K562 (cell line): ENCODE data around the gene SLC44A5. TPM values are rescaled to one million over a fixed set of nuclear protein-coding genes. Genes with fewer than 3 reads are reported as not detected.

Experiments used
- ASH1L ChIP-seq: fragments of 450-650 bp; IDR thresholded peaks from 2 replicates; pipeline ENCODE4 v1.6.1; 2018; ENCODE audit warnings: borderline replicate concordance, mild to moderate bottlenecking, low read depth; ENCODE audit not compliant: partially characterized antibody
- BRD9 ChIP-seq: fragments of 450-650 bp; IDR thresholded peaks from 2 replicates; pipeline ENCODE4 v1.6.1; 2018; ENCODE audit warnings: low read depth; ENCODE audit not compliant: partially characterized antibody
- C11orf30 ChIP-seq: fragments of 450-650 bp; IDR thresholded peaks from 2 replicates; pipeline ENCODE4 v1.6.1; 2016; ENCODE audit warnings: low read depth, mild to moderate bottlenecking
- ELF2 ChIP-seq: fragments of 250-450 bp; sonication (Bioruptor Pico); IDR thresholded peaks from 2 replicates; pipeline ENCODE4 v1.5.0; 2021; ENCODE audit warnings: mild to moderate bottlenecking
- ETV5 ChIP-seq: sonication (generic); formaldehyde crosslinking; IDR thresholded peaks from 2 replicates; pipeline ENCODE4 v1.4.0; 2020; ENCODE audit warnings: low read depth, mild to moderate bottlenecking, missing genetic modification reagents
- GATA2 ChIP-seq: sonication (generic); formaldehyde crosslinking; IDR thresholded peaks from 2 replicates; pipeline ENCODE4 v1.4.0; 2020; ENCODE audit warnings: mild to moderate bottlenecking, missing genetic modification reagents
- HDAC6 ChIP-seq: IDR thresholded peaks from 2 replicates; pipeline ENCODE4 v1.6.1; 2012; ENCODE audit warnings: low read depth, mild to moderate bottlenecking, control low read depth, inconsistent platforms, low read length, moderate library complexity
- HDAC8 ChIP-seq: fragments of 450-650 bp; IDR thresholded peaks from 2 replicates; pipeline ENCODE4 v1.6.1; 2016; ENCODE audit warnings: mild to moderate bottlenecking, missing genetic modification characterization, moderate library complexity, missing compliant biosample characterization
- KDM5B ChIP-seq: fragments of 200-600 bp; sonication (generic); IDR thresholded peaks from 2 replicates; pipeline ENCODE4 v1.6.1; 2012; ENCODE audit warnings: low read depth, mild to moderate bottlenecking, moderate library complexity, low read length, control low read depth, inconsistent platforms; ENCODE audit not compliant: insufficient replicate concordance
- KHSRP ChIP-seq: fragments of 450-650 bp; IDR thresholded peaks from 2 replicates; pipeline ENCODE4 v1.6.1; 2017
- KLF16 ChIP-seq: IDR thresholded peaks from 2 replicates; pipeline ENCODE4 v1.6.1; 2016; ENCODE audit warnings: antibody characterized with exemption
- LARP7 ChIP-seq: fragments of 450-650 bp; IDR thresholded peaks from 2 replicates; pipeline ENCODE4 v1.6.1; 2016
- MAFF ChIP-seq: IDR thresholded peaks from 2 replicates; pipeline ENCODE4 v1.6.1; 2012; ENCODE audit warnings: low read length, improper control_type of control experiment
- MCM3 ChIP-seq: fragments of 450-650 bp; IDR thresholded peaks from 2 replicates; pipeline ENCODE4 v1.6.1; 2016
- MEIS2 ChIP-seq: fragments of 450-650 bp; IDR thresholded peaks from 2 replicates; pipeline ENCODE4 v1.6.1; 2014; ENCODE audit warnings: mild to moderate bottlenecking; ENCODE audit not compliant: partially characterized antibody
- NCOA1 ChIP-seq: fragments of 450-650 bp; IDR thresholded peaks from 2 replicates; pipeline ENCODE4 v1.6.1; 2016; ENCODE audit warnings: low read depth
- NFE2 ChIP-seq: IDR thresholded peaks from 2 replicates; pipeline ENCODE4 v1.6.1; 2014; ENCODE audit warnings: antibody characterized with exemption, low read depth
- NR4A1 ChIP-seq, 2 experiments: fragments of 250-450 bp in 1 of 2; fragments of 450-650 bp in 1 of 2; sonication (Bioruptor Pico) in 1 of 2; IDR thresholded peaks; 2 replicates each; pipeline versions ENCODE4 v1.4.0 to v1.6.1; 2016 to 2020; ENCODE audit warnings: mild to moderate bottlenecking in 2 of 2, missing compliant biosample characterization in 1 of 2, missing genetic modification characterization in 1 of 2, moderate library complexity in 1 of 2
- NUFIP1 ChIP-seq: fragments of 450-650 bp; IDR thresholded peaks from 2 replicates; pipeline ENCODE4 v1.6.1; 2018; ENCODE audit not compliant: partially characterized antibody
- OTX1 ChIP-seq: fragments of 450-650 bp; formaldehyde crosslinking; IDR thresholded peaks from 2 replicates; pipeline ENCODE4 v1.4.0; 2022; ENCODE audit warnings: mild to moderate bottlenecking
- RBM17 ChIP-seq: fragments of 200-400 bp; formaldehyde crosslinking; IDR thresholded peaks from 2 replicates; pipeline ENCODE4 v1.6.1; 2017; ENCODE audit warnings: low read depth, mild to moderate bottlenecking, low read length, borderline replicate concordance
- RFX5 ChIP-seq: IDR thresholded peaks from 2 replicates; pipeline ENCODE4 v1.6.1; 2011; ENCODE audit warnings: low read depth, mild to moderate bottlenecking, improper control_type of control experiment, low read length
- SIRT6 ChIP-seq: IDR thresholded peaks from one replicate; pipeline ENCODE4 v1.6.1; 2012; ENCODE audit warnings: low read depth, mild to moderate bottlenecking, control low read depth, inconsistent platforms, low read length, moderate library complexity
- SMARCA5 ChIP-seq: fragments of 450-650 bp; IDR thresholded peaks from 2 replicates; pipeline ENCODE4 v1.6.1; 2016
- SPI1 ChIP-seq: IDR thresholded peaks from 2 replicates; pipeline ENCODE4 v1.6.1; 2011; ENCODE audit warnings: low read depth, low read length, control low read depth, borderline replicate concordance
- ZNF23 ChIP-seq: fragments of 250-450 bp; sonication (Bioruptor Pico); IDR thresholded peaks from 2 replicates; pipeline ENCODE4 v1.4.0; 2020; ENCODE audit warnings: mild to moderate bottlenecking
- ZNF239 ChIP-seq: fragments of 250-450 bp; sonication (Bioruptor Pico); IDR thresholded peaks from 2 replicates; pipeline ENCODE4 v1.4.0; 2020; ENCODE audit warnings: mild to moderate bottlenecking
- ZNF717 ChIP-seq: fragments of 250-450 bp; sonication (Bioruptor Pico); IDR thresholded peaks from 2 replicates; pipeline ENCODE4 v1.5.0; 2021
- ZNF75A ChIP-seq: fragments of 450-650 bp; formaldehyde crosslinking; IDR thresholded peaks from 2 replicates; pipeline ENCODE4 v1.4.0; 2020; ENCODE audit warnings: mild to moderate bottlenecking
- ZNF766 ChIP-seq: fragments of 200-800 bp; sonication (Bioruptor generic); conservative IDR thresholded peaks from 2 replicates; pipeline ENCODE4 v1.6.1; 2016; ENCODE audit warnings: missing genetic modification characterization, missing compliant biosample characterization
- polyA plus RNA-seq, 8 experiments: library from polyadenylated mRNA; depleted of rRNA in 4 of 8; stranded (reverse) in 5 of 8; unstranded in 3 of 8; fragments of >200 nt; fragmentation: Nextera tagmentation in 2 of 8; fragmentation: Illumina TruSeq in 1 of 8; extraction: Ambion mirVana in 2 of 8; extraction: Trizol in 1 of 8; gene quantifications; 2 replicates each; pipeline versions ENCODE4 v1.2.1 to v1.2.3, GENCODE V29; 2011 to 2014; ENCODE audit warnings: inconsistent platforms in 1 of 8, missing spikeins in 1 of 8
- total RNA-seq, 7 experiments: library from RNA; depleted of rRNA in 6 of 7; stranded (reverse); fragments of >200 nt in 6 of 7; fragmentation: Illumina TruSeq in 2 of 7; extraction: Trizol in 2 of 7; gene quantifications; 2 replicates each; pipeline versions ENCODE4 v1.2.1 to v1.2.3, GENCODE V29; 2011 to 2021; ENCODE audit warnings: low replicate concordance in 1 of 7
- TF ChIP-seq, protein P1 (sequence below): fragments of 250-450 bp; sonication (Bioruptor Pico); IDR thresholded peaks from 2 replicates; pipeline ENCODE4 v1.8.0; 2021; ENCODE audit warnings: borderline replicate concordance, mild to moderate bottlenecking, moderate library complexity; ENCODE audit not compliant: poor library complexity, severe bottlenecking
- TF ChIP-seq, protein P2 (sequence below): fragments of 250-450 bp; sonication (Bioruptor Pico); IDR thresholded peaks from 2 replicates; pipeline ENCODE4 v1.9.0; 2021; ENCODE audit warnings: mild to moderate bottlenecking, inconsistent platforms

SLC44A5 gene
- total and polyA plus RNA-seq, 9 of the 15 experiments (the other 6 are each of a cell fraction or from before 2014, with no cell fraction given): 1.2 to 10.1 (median 3.2) TPM

- TF ChIP-seq ZNF717 (CRISPR knock-in tag) (no peak), MEIS2 (peak; percentile 43), KHSRP (no peak), NCOA1 (no peak), RBM17 (no peak), KDM5B (no peak), ELF2 (no peak), MCM3 (no peak), C11orf30 (peak; percentile 50; the same call in 1 of the 2 replicates), HDAC6 (no peak), OTX1 (CRISPR knock-in tag) (no peak), ZNF75A (CRISPR knock-in tag) (no peak), SMARCA5 (no peak), ASH1L (no peak), SIRT6 (no peak), ZNF23 (CRISPR knock-in tag) (no peak), ZNF239 (CRISPR knock-in tag) (no peak), GATA2 (CRISPR knock-in tag) (no peak), ZNF766 (CRISPR knock-in tag) (no peak), NR4A1 (CRISPR knock-in tag; IDR thresholded peaks at IDR 0.05) (no peak), NR4A1 (tag; IDR thresholded peaks at IDR 0.05) (no peak), SPI1 (no peak), HDAC8 (no peak), BRD9 (no peak), KLF16 (no peak), LARP7 (no peak), ETV5 (CRISPR knock-in tag) (no peak), MAFF (peak; percentile 39; the same call in 1 of the 2 replicates), NUFIP1 (no peak), NFE2 (peak; percentile 72), RFX5 (no peak)
- TF ChIP-seq, protein P1, sequence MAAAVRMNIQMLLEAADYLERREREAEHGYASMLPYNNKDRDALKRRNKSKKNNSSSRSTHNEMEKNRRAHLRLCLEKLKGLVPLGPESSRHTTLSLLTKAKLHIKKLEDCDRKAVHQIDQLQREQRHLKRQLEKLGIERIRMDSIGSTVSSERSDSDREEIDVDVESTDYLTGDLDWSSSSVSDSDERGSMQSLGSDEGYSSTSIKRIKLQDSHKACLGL (CRISPR knock-in tag): no peak
- TF ChIP-seq, protein P2, sequence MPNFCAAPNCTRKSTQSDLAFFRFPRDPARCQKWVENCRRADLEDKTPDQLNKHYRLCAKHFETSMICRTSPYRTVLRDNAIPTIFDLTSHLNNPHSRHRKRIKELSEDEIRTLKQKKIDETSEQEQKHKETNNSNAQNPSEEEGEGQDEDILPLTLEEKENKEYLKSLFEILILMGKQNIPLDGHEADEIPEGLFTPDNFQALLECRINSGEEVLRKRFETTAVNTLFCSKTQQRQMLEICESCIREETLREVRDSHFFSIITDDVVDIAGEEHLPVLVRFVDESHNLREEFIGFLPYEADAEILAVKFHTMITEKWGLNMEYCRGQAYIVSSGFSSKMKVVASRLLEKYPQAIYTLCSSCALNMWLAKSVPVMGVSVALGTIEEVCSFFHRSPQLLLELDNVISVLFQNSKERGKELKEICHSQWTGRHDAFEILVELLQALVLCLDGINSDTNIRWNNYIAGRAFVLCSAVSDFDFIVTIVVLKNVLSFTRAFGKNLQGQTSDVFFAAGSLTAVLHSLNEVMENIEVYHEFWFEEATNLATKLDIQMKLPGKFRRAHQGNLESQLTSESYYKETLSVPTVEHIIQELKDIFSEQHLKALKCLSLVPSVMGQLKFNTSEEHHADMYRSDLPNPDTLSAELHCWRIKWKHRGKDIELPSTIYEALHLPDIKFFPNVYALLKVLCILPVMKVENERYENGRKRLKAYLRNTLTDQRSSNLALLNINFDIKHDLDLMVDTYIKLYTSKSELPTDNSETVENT (CRISPR knock-in tag): no peak
These were observed 109.2 kb downstream of the SLC44A5 start (continued) for GRCh38 chr1:75501577-75502295.
